RWPE2 (cell line): ENCODE data around the gene LGALS9.

Source experiments
- ATAC-seq: fragments of 200-7000 bp; cut with Tn5 transposase; 3 replicates; pipeline ENCODE4 v1.9.1; 2021; ENCODE audit warnings: low read depth
- DNase-seq: peaks from one replicate; pipeline ENCODE4 v3.0.0-alpha.2; 2020; ENCODE audit warnings: low spot score
- H3K27ac ChIP-seq: fragments of 450-650 bp; 2 replicates; pipeline ENCODE4 v1.5.1; 2017; ENCODE audit warnings: mild to moderate bottlenecking; ENCODE audit not compliant: poor library complexity, severe bottlenecking
- H3K27me3 ChIP-seq: fragments of 250-450 bp; sonication (Bioruptor Pico); 2 replicates; pipeline ENCODE4 v1.5.1; 2021; ENCODE audit warnings: mild to moderate bottlenecking, moderate library complexity; ENCODE audit not compliant: insufficient read depth, poor library complexity, severe bottlenecking
- H3K36me3 ChIP-seq: fragments of 250-450 bp; sonication (Bioruptor Pico); 2 replicates; pipeline ENCODE4 v1.5.1; 2020; ENCODE audit warnings: low read depth, mild to moderate bottlenecking, moderate library complexity
- H3K4me1 ChIP-seq: fragments of 250-450 bp; sonication (Bioruptor Pico); 2 replicates; pipeline ENCODE4 v1.5.1; 2021; ENCODE audit warnings: mild to moderate bottlenecking, moderate library complexity; ENCODE audit not compliant: insufficient read depth, poor library complexity, severe bottlenecking
- H3K4me3 ChIP-seq: fragments of 250-450 bp; sonication (Bioruptor Pico); 2 replicates; pipeline ENCODE4 v1.5.1; 2021; ENCODE audit warnings: mild to moderate bottlenecking, moderate library complexity; ENCODE audit not compliant: severe bottlenecking
- H3K9me3 ChIP-seq: fragments of 250-450 bp; sonication (Bioruptor Pico); 2 replicates; pipeline ENCODE4 v1.5.1; 2021; ENCODE audit warnings: mild to moderate bottlenecking, moderate library complexity; ENCODE audit not compliant: severe bottlenecking
- CTCF ChIP-seq: fragments of 450-650 bp; IDR thresholded peaks from one replicate; pipeline ENCODE4 v1.5.1; 2017; ENCODE audit warnings: mild to moderate bottlenecking, moderate library complexity; ENCODE audit not compliant: poor library complexity, severe bottlenecking

LGALS9 gene

GRCh38 chr17:27620721-27621120, 10.3 kb upstream of the LGALS9 start:
- Histone ChIP-seq H3K27me3 (no peaks in the 10 kb centered on the region), H3K9me3 (no peaks in the 10 kb centered on the region), H3K4me1 (no peaks in the 10 kb centered on the region), H3K4me3 (no peak overlapping the region), H3K36me3 (no peaks in the 10 kb centered on the region), H3K27ac (no peak overlapping the region)
- DNase-seq (no peak), ATAC-seq (no peak)
- TF ChIP-seq CTCF = no peak

- no peak for TF ChIP-seq CTCF
- H3K36me3 ChIP-seq = no peaks in the 10 kb centered on the region
Measured at GRCh38 chr17:27621536-27621935, 9.5 kb upstream of the LGALS9 start.

GRCh38 chr17:27621942-27622559, 8.9 kb upstream of the LGALS9 start:
- Histone ChIP-seq H3K4me1 (no peaks in the 10 kb centered on the region), H3K27ac (no peak overlapping the region), H3K4me3 (no peak overlapping the region), H3K27me3 (no peaks in the 10 kb centered on the region), H3K9me3 (no peaks in the 10 kb centered on the region), H3K36me3 (no peaks in the 10 kb centered on the region)
- DNase-seq = no peak
- no peak for TF ChIP-seq CTCF
- no peak for ATAC-seq

More at GRCh38 chr17:27621536-27621935, 9.5 kb upstream of the LGALS9 start:
- no peak overlapping the region for H3K27ac ChIP-seq
- no peaks in the 10 kb centered on the region for H3K9me3 ChIP-seq
- H3K4me1 ChIP-seq = no peaks in the 10 kb centered on the region
- no peak overlapping the region for H3K4me3 ChIP-seq
- no peaks in the 10 kb centered on the region for H3K27me3 ChIP-seq
- no peak for DNase-seq
- no peak for ATAC-seq

GRCh38 chr17:27622986-27623385, 8.0 kb upstream of the LGALS9 start:
- Histone ChIP-seq H3K36me3 (no peaks in the 10 kb centered on the region), H3K4me1 (no peaks in the 10 kb centered on the region), H3K27me3 (no peaks in the 10 kb centered on the region), H3K27ac (no peak overlapping the region), H3K9me3 (no peaks in the 10 kb centered on the region), H3K4me3 (no peak overlapping the region)
- TF ChIP-seq CTCF = no peak
- no peak for ATAC-seq
- DNase-seq = no peak

- Histone ChIP-seq H3K27ac (no peak overlapping the region), H3K9me3 (no peaks in the 10 kb centered on the region), H3K4me3 (no peak overlapping the region), H3K27me3 (no peaks in the 10 kb centered on the region), H3K36me3 (no peaks in the 10 kb centered on the region), H3K4me1 (no peaks in the 10 kb centered on the region)
- DNase-seq (no peak), ATAC-seq (no peak)
- TF ChIP-seq CTCF = no peak
Measured at GRCh38 chr17:27623614-27624013, 7.4 kb upstream of the LGALS9 start.
